Stimulated activated CD4-positive, alpha-beta T cell treated with anti-CD3 and anti-CD28 coated beads, Interleukin-1b, Interleukin-23, amount 100 ng/mL, for 48 hours (primary cell): ENCODE measurements around the gene NHLRC2.
"Not testable (repeated sequence)": the region's sequence is repeated elsewhere in the genome, so short reads cannot be mapped to it uniquely, and the experiment has no call there.

Experiments
- DNase-seq: peaks from one replicate; pipeline ENCODE4 v3.0.0-alpha.2; 2020

The NHLRC2 gene

GRCh38 chr10:113912582-113912981, 58.1 kb downstream of the NHLRC2 start:
- no peak for DNase-seq

- DNase-seq: no peak
Measured at GRCh38 chr10:113914956-113915355, 60.5 kb downstream of the NHLRC2 start.

- no peak for DNase-seq
Measured at GRCh38 chr10:113915540-113915939, 61.1 kb downstream of the NHLRC2 start.

- no peak for DNase-seq
Measured at GRCh38 chr10:113916053-113916452, 61.6 kb downstream of the NHLRC2 start.

- no peak for DNase-seq
Measured at GRCh38 chr10:113917636-113918035, 63.2 kb downstream of the NHLRC2 start.

- no peak for DNase-seq
Measured at GRCh38 chr10:113920114-113920513, 65.7 kb downstream of the NHLRC2 start.

- no peak for DNase-seq
Measured at GRCh38 chr10:113920875-113921274, 66.4 kb downstream of the NHLRC2 start.

GRCh38 chr10:113921561-113922370, 67.3 kb downstream of the NHLRC2 start:
- no peak for DNase-seq

GRCh38 chr10:113922787-113923570, 68.5 kb downstream of the NHLRC2 start:
- no peak for DNase-seq

- no peak for DNase-seq
Measured at GRCh38 chr10:113924186-113924585, 69.7 kb downstream of the NHLRC2 start.

- DNase-seq: no peak
Measured at GRCh38 chr10:113924664-113925063, 70.2 kb downstream of the NHLRC2 start.

- DNase-seq: no peak
Measured at GRCh38 chr10:113927440-113927839, 73.0 kb downstream of the NHLRC2 start.

GRCh38 chr10:113928830-113929229, 74.4 kb downstream of the NHLRC2 start:
- no peak for DNase-seq

GRCh38 chr10:113929522-113929921, 75.1 kb downstream of the NHLRC2 start:
- DNase-seq: no peak

- no peak for DNase-seq
Measured at GRCh38 chr10:113930482-113931057, 76.1 kb downstream of the NHLRC2 start.

- DNase-seq: no peak
Measured at GRCh38 chr10:113932854-113933253, 78.4 kb downstream of the NHLRC2 start.

- no peak for DNase-seq
Measured at GRCh38 chr10:113933894-113934532, 79.6 kb downstream of the NHLRC2 start.

GRCh38 chr10:113937258-113937657, 82.8 kb downstream of the NHLRC2 start:
- DNase-seq: no peak

- no peak for DNase-seq
Measured at GRCh38 chr10:113937756-113938155, 83.3 kb downstream of the NHLRC2 start.

GRCh38 chr10:113939212-113939860, 84.9 kb downstream of the NHLRC2 start:
- no peak for DNase-seq

GRCh38 chr10:113941140-113941539, 86.7 kb downstream of the NHLRC2 start:
- no peak for DNase-seq

- not testable (repeated sequence) for DNase-seq
Measured at GRCh38 chr10:113943196-113943595, 88.7 kb downstream of the NHLRC2 start.
